HG03064 (cell line): ENCODE data around the gene ADARB1.

Experiments
- ATAC-seq: cut with Tn5 transposase; IDR thresholded peaks from one replicate; pipeline ENCODE4 v1.9.1; 2021; ENCODE audit warnings: low read depth; ENCODE audit not compliant: unreplicated experiment

Gene ADARB1

GRCh38 chr21:45146306-45146705, 71.9 kb downstream of the ADARB1 start:
- ATAC-seq: no peak

GRCh38 chr21:45146801-45147200, 72.4 kb downstream of the ADARB1 start:
- ATAC-seq: no peak

DNA sequence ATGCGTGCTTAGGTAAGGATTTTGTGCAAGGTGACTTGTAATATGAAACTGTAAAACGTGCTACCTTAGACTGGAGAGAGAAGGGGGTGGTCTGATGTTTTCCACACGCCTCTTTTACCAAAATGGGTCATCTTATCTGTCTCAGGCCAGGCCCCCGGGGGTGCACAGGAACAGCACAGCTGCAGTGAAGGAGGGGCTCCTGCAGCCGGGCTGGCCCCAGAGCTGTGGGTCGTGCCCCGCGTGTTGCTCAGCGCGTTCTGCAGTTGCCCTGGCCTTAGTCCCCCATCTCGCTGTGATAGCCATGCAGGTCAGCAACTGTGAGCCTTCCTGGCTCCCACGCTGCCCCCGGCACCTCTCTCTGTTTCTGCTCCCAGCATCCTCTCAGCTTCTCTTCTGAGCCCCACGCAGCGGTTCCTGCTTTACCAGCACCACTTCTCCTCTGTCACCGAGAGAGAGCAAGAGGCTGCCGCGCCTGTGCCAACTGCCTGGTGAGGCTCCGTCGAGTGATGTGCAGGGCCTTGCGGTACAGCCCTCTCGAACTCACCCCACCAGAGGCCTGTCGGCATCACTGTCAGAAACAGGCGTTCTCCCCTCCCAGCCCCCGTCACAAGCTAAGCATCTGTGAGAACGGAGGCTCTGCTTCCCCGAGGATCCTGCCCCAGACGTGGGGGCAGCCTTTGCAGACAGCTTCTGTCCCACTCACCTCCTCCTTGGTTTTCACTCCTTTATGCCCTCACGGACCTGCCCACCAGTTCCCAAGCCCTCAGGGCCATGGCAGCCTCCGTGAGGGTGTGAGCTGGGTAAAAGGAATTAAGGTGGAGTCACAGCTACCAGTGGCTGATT, 73.3 kb downstream of the ADARB1 start:
- ATAC-seq: no peak

GRCh38 chr21:45148316-45148990, 74.1 kb downstream of the ADARB1 start:
- no peak for ATAC-seq

DNA sequence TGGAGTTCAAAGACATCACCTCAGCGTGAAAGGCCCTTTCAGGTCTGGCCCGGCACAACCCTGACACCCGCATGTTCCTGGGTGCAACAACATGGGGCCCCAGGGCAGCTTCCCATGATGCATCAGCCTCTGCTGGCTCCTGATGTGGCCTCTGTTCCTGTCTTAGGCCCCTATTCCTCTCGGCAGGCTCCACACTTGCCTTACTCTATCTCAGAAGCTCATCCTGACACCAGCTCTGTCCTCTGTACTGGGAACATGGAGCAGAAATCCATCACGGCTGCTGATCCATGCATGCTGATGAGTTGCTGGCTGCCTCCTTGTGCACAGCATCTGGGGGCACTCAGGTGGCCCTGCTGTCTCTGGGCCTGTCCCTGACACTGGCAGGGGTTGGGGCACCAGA, 74.6 kb downstream of the ADARB1 start:
- ATAC-seq: no peak

- ATAC-seq: no peak
Observed at GRCh38 chr21:45150638-45151131, 76.3 kb downstream of the ADARB1 start.

GRCh38 chr21:45151445-45152160, 77.2 kb downstream of the ADARB1 start:
- no peak for ATAC-seq

GRCh38 chr21:45152265-45152746, 77.9 kb downstream of the ADARB1 start:
- ATAC-seq: no peak

- no peak for ATAC-seq
Observed at GRCh38 chr21:45153358-45154318, 79.3 kb downstream of the ADARB1 start.

DNA sequence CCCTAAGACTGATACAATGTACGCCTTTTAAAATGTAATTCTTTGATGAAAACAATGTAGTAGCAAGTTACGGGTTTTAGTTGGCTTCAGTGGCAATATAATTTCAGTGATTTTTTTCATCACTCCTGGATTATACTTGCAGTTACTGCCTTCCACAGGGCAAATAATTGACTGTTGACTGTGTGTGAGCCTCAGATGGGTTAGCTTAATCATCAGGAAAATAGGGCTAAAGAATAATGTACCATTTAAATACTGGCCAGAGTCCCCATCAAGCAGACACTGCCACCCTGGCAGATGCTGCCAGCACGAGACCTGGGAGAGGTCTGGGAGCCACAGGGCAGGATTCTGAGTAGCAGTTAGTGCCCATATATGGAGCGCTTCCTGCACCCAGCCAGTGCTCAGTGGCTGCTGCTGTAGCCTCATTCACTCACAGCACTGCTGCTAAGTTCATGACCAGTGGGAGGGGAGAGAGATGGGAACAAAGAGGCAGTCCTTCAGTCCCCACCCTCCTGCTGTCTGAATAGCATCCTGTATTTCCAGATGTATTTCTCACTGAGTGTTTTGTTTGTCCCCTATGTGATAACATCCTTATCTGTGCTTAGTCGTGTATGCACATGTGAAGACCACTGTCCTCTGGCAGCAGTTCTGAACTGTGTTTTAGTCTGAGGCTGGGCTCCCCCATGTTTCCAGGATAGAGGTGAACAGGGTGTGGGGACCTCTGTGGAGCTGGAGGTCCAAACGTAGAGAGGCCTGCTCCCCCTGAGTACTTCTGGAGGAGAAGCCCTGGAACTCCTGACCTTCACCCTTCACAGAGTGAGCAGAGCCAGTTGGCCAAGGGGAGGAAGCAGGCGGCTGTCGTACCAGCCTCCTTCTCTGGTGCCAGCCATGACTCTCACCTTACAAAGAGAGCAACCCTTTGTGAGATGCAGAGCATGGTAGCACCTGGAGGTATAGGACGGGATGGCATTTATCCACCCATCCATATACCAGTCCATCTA, 80.4 kb downstream of the ADARB1 start:
- ATAC-seq: no peak

DNA sequence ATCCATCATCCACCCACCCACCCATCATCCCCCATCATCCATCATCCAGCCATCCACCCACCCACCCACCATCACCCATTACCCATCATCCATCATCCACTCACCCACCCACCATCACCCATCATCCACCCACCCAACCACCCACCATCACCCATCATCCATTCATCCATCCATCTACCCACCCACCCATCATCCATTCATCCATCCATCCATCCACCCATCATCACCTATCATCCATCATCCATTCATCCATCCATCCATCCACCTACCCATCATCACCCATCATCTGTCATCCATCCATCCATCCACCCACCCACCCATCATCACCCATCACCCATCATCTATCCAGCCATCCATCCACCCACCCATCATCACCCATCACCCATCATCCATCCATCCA, 81.5 kb downstream of the ADARB1 start:
- no peak for ATAC-seq

- ATAC-seq: no peak
Observed at GRCh38 chr21:45156459-45156858, 82.1 kb downstream of the ADARB1 start.

DNA sequence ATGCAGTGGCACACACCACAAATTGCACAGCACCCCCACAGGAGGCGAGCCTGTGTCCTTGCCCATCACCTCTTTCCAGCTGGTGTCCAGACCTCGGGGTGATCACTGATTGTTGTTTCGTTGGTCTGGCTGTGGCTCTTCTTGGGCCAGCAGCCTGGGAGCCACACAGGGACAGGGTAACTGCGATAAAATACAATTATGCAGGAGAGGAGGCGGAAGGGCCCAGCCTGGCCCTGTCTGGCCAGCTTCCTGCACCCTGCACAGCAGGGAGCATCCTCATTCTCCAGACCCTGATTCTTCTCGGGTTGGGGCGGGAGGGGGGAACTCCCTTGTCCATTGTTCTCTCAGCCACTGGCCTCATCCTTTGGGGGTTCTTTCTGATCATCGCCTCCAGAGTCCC, 83.6 kb downstream of the ADARB1 start:
- no peak for ATAC-seq

- ATAC-seq: no peak
Observed at GRCh38 chr21:45158491-45159423, 84.4 kb downstream of the ADARB1 start.

GRCh38 chr21:45160198-45160597, 85.8 kb downstream of the ADARB1 start:
- no peak for ATAC-seq

- ATAC-seq: no peak
Observed at GRCh38 chr21:45161038-45161945, 86.9 kb downstream of the ADARB1 start.

- no peak for ATAC-seq
Observed at GRCh38 chr21:45162115-45162514, 87.7 kb downstream of the ADARB1 start.
